Fibroblast of the conjunctiva (primary cell): ENCODE measurements around the gene THAP11.

Experiments used
- DNase-seq: peaks from one replicate; pipeline ENCODE4 v3.0.0-alpha.2; 2010; ENCODE audit warnings: low read depth

The THAP11 gene

DNA sequence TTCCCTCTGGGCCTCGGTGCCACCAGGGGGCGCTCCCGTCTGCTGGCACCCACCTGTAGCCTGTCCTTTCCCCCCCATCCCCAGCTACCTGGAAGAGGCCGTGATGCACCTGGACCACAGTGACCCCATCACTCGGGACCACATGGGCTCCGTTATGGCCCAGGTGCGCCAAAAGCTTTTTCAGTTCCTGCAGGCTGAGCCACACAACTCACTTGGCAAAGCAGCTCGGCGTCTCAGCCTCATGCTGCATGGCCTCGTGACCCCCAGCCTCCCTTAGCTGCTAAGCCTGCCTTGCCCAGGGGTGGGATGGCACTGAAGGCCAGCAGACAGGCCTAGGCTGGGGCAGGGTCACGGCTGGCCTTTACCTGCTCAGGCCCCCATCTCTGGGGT, 41.7 kb downstream of the THAP11 start:
- DNase-seq, result no peak

DNA sequence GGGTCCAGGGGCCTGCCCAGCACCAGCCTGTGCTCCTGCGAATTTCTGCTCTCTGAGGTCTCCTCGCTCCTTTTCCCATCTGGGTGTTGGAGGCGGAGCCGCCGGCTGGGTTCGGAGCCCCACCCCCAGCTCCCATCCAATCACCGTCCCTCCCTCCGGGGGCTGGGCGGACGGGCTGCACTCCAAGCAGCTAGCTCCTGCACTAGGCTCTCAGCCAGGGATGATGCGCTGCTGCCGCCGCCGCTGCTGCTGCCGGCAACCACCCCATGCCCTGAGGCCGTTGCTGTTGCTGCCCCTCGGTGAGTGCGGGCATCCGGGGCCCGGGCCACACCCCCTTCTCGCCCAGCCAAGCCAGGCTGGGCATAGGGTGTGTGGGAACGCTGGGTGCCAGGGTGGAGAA, 42.6 kb downstream of the THAP11 start, which contains the start of gene NRN1L:
Gene NRN1L, plus strand, starts transcription at position 202 of the 400 bp plus-strand sequence. Its CDS starts 19 bp downstream, at position 221.
- DNase-seq, result peak; percentile 83

DNA sequence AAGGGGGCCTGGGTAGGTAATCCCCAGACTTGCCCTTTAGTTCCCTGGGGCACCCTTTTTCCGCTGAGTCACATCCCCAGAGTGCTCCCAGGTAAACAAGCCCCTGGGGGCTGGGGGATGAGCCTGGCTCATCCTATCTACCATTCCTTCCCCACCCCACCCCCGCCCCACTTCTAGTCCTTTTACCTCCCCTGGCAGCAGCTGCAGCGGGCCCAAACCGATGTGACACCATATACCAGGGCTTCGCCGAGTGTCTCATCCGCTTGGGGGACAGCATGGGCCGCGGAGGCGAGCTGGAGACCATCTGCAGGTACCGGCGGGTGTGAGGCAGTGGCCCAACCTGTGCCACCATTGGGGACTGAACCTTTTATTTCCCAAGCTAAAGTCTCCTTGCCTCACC, 43.4 kb downstream of the THAP11 start:
- no peak for DNase-seq

DNA sequence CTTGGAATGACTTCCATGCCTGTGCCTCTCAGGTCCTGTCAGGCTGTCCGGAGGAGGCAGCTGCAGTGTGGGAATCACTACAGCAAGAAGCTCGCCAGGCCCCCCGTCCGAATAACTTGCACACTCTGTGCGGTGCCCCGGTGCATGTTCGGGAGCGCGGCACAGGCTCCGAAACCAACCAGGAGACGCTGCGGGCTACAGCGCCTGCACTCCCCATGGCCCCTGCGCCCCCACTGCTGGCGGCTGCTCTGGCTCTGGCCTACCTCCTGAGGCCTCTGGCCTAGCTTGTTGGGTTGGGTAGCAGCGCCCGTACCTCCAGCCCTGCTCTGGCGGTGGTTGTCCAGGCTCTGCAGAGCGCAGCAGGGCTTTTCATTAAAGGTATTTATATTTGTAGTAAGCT, 43.9 kb downstream of the THAP11 start:
- no peak for DNase-seq

DNA sequence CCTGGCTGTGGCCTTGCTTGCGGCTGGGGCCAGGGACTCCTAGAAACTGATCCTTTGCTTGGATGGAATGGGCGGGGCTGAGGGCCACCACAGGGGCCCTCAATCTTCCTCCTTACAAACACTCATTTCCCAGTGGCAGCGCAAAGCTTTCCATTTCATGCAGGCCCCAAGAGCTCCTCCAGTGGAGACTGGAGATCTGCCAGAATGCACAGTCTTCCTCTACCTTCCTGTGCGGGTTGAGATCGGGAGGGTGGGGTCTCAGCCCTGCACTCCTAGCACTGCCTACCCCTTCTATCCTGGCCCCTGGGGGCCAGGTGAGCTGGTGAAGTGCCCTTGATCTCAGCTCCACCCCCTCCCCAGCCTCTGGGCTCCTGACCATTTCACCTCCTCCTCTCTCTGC, 44.3 kb downstream of the THAP11 start:
- DNase-seq, result no peak

DNA sequence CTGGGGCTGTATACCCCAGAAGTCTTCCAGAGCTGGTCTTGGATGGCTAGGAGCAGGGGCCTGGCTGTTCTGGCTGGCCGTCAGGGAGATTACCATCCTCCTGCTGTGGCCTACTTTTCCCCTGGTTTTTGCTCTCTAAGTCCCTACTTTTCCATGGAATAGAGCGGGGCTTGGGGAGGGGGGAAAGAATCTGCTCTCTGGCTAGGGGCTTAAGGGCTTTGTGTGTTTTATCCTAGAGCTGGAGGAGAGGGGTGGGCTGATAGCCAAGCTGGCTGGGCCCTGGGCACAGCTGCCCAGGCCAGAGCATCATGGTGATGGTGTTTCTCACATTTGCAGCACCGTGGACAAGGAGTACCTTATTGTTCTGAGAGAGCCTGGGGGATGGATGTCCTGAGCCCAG, 46.2 kb downstream of the THAP11 start:
- DNase-seq, result no peak

DNA sequence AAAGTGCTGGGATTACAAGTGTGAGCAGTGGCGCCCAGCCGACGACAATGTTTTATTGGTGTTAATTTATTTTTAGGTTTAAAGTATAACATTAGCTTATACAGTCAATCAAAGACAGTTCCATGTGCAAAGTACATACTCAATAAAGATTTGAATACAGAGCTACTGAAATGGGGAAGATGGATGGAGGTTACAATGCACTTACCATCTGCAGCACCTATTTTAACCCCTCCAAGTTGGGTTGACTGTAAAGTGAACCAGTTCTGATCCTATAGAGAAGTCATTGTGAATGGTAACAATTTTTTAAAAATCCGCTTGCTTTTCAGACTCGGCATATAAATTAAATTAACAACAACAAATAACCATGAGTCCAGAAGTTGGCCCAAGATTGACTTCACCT, 50.3 kb downstream of the THAP11 start:
- DNase-seq, result no peak

DNA sequence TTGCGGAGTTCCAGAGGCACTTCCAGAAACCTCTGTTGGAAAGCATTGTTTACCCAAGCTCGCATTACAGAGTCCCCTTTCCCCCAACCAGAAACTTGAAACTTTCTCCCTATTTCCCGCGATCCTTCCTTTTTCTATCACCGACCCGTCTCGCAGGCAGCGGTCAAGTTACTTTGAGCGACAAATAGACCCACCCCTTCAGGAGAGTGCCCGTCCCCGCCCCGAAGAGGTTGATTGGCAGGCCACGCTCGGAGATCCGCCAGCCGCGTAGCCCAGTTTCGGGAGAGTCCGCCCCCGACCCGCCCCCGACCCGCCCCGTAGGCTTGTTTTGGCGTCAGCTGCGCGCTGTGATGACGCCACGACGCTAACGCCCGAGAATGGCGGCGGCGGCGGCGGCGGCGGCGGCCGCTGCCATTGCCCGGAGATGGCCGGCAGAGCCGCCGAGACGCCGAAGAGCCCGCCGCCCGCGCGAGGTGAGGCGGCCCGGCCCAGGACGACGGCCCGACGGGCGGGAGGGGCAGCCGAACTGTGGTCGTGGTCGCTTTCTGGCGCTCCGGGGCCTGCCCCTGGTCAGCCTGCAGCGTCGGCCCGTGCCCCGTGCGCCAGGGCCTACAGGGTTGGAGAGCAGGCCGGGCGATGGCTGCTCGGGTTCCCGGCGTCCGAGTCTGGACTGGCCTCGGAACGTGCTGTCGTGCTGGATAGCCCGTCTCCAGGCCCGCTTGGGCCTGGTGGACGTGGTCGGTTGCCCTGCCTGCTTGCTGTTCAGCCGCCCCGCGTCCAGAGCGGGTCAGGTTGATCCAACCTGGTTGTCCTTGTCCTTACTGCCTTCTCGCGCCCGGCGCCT, 51.0 kb downstream of the THAP11 start, which contains the start of gene PSKH1:
Gene PSKH1, plus strand, starts transcription at position 356 of the 844 bp plus-strand sequence. CDS start 15,496 bp downstream, outside the sequence.
- DNase-seq, result peak; percentile 92
